Type B pancreatic cell (in vitro differentiated cells): ENCODE measurements around the gene FTSJ1. TPM values are rescaled to one million over a fixed set of nuclear protein-coding genes. Genes with fewer than 3 reads are reported as not detected.

Experiments
- DNase-seq: peaks from one replicate; pipeline ENCODE4 v3.0.0; 2021; ENCODE audit warnings: mixed read lengths; ENCODE audit not compliant: unreplicated experiment; ENCODE audit errors: extremely low spot score
- H3K27ac Mint-ChIP-seq: 2 replicates; pipeline ENCODE4 v1.8.0; 2021; ENCODE audit warnings: mild to moderate bottlenecking, mixed read lengths
- H3K27me3 Mint-ChIP-seq: 2 replicates; pipeline ENCODE4 v1.8.0; 2021; ENCODE audit warnings: mixed read lengths
- H3K36me3 Mint-ChIP-seq: 2 replicates; pipeline ENCODE4 v1.8.0; 2021; ENCODE audit warnings: mixed read lengths
- H3K4me1 Mint-ChIP-seq: one replicate; pipeline ENCODE4 v1.8.0; 2021; ENCODE audit warnings: mixed read lengths; ENCODE audit not compliant: unreplicated experiment
- H3K4me3 Mint-ChIP-seq: 2 replicates; pipeline ENCODE4 v1.8.0; 2021; ENCODE audit warnings: mild to moderate bottlenecking, mixed read lengths
- H3K9me3 Mint-ChIP-seq: 2 replicates; pipeline ENCODE4 v1.8.0; 2021; ENCODE audit warnings: mixed read lengths
- total RNA-seq: library from RNA; stranded (reverse); gene quantifications from 2 replicates; pipeline ENCODE4 v1.2.1, GENCODE V29; 2021; ENCODE audit warnings: low replicate concordance
- TF ChIP-seq, protein P1 (sequence below): fragments of 200-600 bp; sonication (generic); conservative IDR thresholded peaks from 2 replicates; pipeline ENCODE4 v1.5.0; 2021; ENCODE audit warnings: antibody characterized with exemption, mild to moderate bottlenecking

FTSJ1 gene
- total RNA-seq, 1 donor from 2014 or later = 46.4 TPM

DNA sequence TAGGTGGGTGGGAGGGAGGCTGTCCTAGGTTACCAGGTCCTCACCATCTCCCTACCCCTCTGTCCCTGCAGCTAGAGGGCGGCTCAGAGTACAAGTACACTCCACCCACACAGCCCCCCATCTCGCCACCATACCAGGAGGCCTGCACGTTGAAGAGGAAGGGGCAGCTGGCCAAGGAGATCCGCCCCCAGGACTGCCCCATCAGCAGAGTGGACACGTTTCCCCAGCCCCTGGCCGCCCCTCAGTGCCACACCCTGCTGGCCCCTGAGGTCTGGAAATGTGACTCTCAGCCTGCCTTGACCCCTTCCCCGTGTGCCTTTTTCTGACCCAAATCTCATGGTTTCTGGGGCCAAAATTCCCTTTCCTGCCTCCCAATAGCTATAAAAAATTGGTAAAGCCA lies 6.5 kb downstream of the FTSJ1 start:
- no peak for DNase-seq
- TF ChIP-seq, protein P1, sequence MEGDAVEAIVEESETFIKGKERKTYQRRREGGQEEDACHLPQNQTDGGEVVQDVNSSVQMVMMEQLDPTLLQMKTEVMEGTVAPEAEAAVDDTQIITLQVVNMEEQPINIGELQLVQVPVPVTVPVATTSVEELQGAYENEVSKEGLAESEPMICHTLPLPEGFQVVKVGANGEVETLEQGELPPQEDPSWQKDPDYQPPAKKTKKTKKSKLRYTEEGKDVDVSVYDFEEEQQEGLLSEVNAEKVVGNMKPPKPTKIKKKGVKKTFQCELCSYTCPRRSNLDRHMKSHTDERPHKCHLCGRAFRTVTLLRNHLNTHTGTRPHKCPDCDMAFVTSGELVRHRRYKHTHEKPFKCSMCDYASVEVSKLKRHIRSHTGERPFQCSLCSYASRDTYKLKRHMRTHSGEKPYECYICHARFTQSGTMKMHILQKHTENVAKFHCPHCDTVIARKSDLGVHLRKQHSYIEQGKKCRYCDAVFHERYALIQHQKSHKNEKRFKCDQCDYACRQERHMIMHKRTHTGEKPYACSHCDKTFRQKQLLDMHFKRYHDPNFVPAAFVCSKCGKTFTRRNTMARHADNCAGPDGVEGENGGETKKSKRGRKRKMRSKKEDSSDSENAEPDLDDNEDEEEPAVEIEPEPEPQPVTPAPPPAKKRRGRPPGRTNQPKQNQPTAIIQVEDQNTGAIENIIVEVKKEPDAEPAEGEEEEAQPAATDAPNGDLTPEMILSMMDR = no peak
- peaks cover under 1% of the 10 kb centered on the region for H3K9me3 Mint-ChIP-seq
- peaks cover 2% of the 10 kb centered on the region for H3K4me1 Mint-ChIP-seq
- no peaks in the 10 kb centered on the region for H3K27me3 Mint-ChIP-seq
- no peak overlapping the region for H3K27ac Mint-ChIP-seq
- no peak overlapping the region for H3K4me3 Mint-ChIP-seq
- peaks cover 13% of the 10 kb centered on the region for H3K36me3 Mint-ChIP-seq

DNA sequence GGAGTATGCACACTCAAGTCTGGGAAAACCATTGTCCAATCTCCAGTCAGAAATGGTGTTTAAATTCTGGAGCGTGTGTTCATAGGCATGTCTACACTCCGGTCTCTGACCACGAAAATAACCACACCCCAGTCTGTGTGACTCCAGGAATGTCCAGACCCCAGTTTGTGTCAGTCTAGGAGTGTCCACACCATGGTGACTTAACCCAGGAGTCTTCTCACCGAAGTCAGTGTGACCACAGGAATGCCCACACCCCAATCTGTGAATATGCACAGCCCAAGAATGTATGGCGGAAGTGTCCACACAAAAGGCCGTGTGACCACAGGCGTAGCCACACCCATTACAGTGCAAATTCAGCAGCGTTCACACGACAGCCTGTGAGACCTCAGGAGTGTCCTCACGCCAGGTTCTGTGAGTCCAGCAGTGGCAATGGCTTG lies 11.4 kb downstream of the FTSJ1 start:
- TF ChIP-seq, protein P1 = no peak
- Mint-ChIP-seq H3K27me3 (no peaks in the 10 kb centered on the region), H3K4me3 (peak overlapping the region; percentile 20), H3K9me3 (no peaks in the 10 kb centered on the region), H3K27ac (peak overlapping the region; percentile 87), H3K36me3 (peaks cover 4% of the 10 kb centered on the region), H3K4me1 (no peaks in the 10 kb centered on the region)
- no peak for DNase-seq

- H3K9me3 Mint-ChIP-seq = no peaks in the 10 kb centered on the region
- H3K4me1 Mint-ChIP-seq = no peaks in the 10 kb centered on the region
- no peak overlapping the region for H3K4me3 Mint-ChIP-seq
- H3K36me3 Mint-ChIP-seq = peaks cover 4% of the 10 kb centered on the region
- TF ChIP-seq, protein P1 = no peak
- H3K27ac Mint-ChIP-seq = no peak overlapping the region
- H3K27me3 Mint-ChIP-seq = no peaks in the 10 kb centered on the region
- no peak for DNase-seq
Measured at GRCh38 chrX:48488034-48488433, 12.0 kb downstream of the FTSJ1 start.

DNA sequence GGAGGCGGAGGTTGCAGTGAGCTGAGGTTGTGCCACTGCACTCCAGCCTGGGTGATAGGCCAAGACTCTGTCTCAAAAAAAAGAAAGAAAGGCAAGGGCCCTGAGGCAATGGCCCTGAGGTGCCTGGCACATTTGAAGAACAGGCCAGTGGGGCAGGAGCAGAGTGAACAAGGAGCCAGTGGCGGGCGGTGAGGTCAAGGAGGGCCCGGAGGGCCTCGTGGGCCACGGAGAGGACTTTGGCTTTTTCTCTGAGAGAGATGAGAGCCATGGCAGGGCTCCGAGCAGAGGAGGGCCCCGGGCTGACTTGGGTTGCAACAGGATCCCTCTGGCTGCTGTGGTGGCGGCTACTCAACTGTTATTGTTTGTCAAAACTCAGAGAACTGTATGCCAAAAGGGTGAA lies 13.3 kb downstream of the FTSJ1 start:
- TF ChIP-seq, protein P1 = no peak
- Mint-ChIP-seq H3K36me3 (peaks cover 4% of the 10 kb centered on the region), H3K27me3 (no peaks in the 10 kb centered on the region), H3K4me1 (no peaks in the 10 kb centered on the region), H3K4me3 (no peak overlapping the region), H3K27ac (no peak overlapping the region), H3K9me3 (no peaks in the 10 kb centered on the region)
- no peak for DNase-seq

DNA sequence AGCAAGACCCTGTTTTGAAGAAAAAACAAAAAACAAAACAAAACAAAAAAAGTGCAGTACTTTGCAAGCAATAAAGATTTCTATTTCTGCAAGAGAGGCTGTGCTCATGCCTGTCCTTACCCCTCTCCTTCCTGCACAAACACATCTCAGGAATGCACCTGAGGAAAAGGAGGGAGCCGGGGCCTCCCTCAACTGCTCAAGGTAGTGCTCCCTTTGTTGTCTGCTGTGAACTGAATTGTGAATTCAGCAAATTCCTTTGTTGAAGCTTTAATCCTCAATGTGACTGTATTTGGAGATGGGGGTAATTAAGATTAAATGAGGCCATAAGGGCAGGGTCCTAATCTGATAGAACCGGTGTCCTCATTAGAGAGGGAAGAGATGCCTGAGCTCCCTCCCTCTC lies 13.9 kb downstream of the FTSJ1 start:
- TF ChIP-seq, protein P1 = no peak
- Mint-ChIP-seq H3K27me3 (no peaks in the 10 kb centered on the region), H3K27ac (no peak overlapping the region), H3K36me3 (peaks cover 4% of the 10 kb centered on the region), H3K4me1 (no peaks in the 10 kb centered on the region), H3K9me3 (no peaks in the 10 kb centered on the region), H3K4me3 (no peak overlapping the region)
- no peak for DNase-seq

- no peak for DNase-seq
- peaks cover 4% of the 10 kb centered on the region for H3K36me3 Mint-ChIP-seq
- TF ChIP-seq, protein P1 = no peak
- H3K27me3 Mint-ChIP-seq = no peaks in the 10 kb centered on the region
- H3K4me3 Mint-ChIP-seq = no peak overlapping the region
- H3K9me3 Mint-ChIP-seq = no peaks in the 10 kb centered on the region
- H3K4me1 Mint-ChIP-seq = no peaks in the 10 kb centered on the region
- no peak overlapping the region for H3K27ac Mint-ChIP-seq
Measured at GRCh38 chrX:48490661-48491060, 14.7 kb downstream of the FTSJ1 start.
